Limb (tissue), 2 donors: Measurements from ENCODE around the gene TRO.

ENCODE experiments used
- DNase-seq, 2 donors: peaks; one replicate each; pipeline ENCODE4 v3.0.0-alpha.2; 2016; ENCODE audit errors: extremely low spot score in 2 of 2

The TRO gene

GRCh38 chrX:54950730-54951375, 30.2 kb downstream of the TRO start:
- no peak for DNase-seq

GRCh38 chrX:54961750-54962149, 41.1 kb downstream of the TRO start:
- DNase-seq, result no peak

- no peak for DNase-seq
Observed at GRCh38 chrX:54964766-54965497, 44.3 kb downstream of the TRO start.

- no peak for DNase-seq
Observed at GRCh38 chrX:54977387-54977786, 56.8 kb downstream of the TRO start.

GRCh38 chrX:54978448-54978847, 57.8 kb downstream of the TRO start:
- DNase-seq, result no peak

- no peak for DNase-seq
Observed at GRCh38 chrX:54979432-54979831, 58.8 kb downstream of the TRO start.

- DNase-seq, result no peak
Observed at GRCh38 chrX:54980334-54980733, 59.7 kb downstream of the TRO start.
